CD4-positive, alpha-beta T cell treated with Interleukin-17A for 1 hour (primary cell): ENCODE data around the gene LRRC52.

Experiments used
- DNase-seq: peaks from one replicate; pipeline ENCODE4 v3.0.0-alpha.2; 2020

The LRRC52 gene

GRCh38 chr1:165543532-165544438, at the start of gene LRRC52:
LRRC52 (plus strand) TSS chr1:165544000; CDS start chr1:165544297, 297 bp downstream.
- no peak for DNase-seq

GRCh38 chr1:165494949-165495857, 48.6 kb upstream of the LRRC52 start:
- no peak for DNase-seq

GRCh38 chr1:165495858-165496205, 48.0 kb upstream of the LRRC52 start:
- DNase-seq: no peak

GRCh38 chr1:165496501-165496900, 47.3 kb upstream of the LRRC52 start:
- no peak for DNase-seq

- no peak for DNase-seq
Observed at GRCh38 chr1:165497069-165498013, 46.5 kb upstream of the LRRC52 start.

GRCh38 chr1:165501330-165501969, 42.4 kb upstream of the LRRC52 start:
- DNase-seq: no peak

- no peak for DNase-seq
Observed at GRCh38 chr1:165501970-165502348, 41.8 kb upstream of the LRRC52 start.

GRCh38 chr1:165507570-165507969, 36.2 kb upstream of the LRRC52 start:
- no peak for DNase-seq

- no peak for DNase-seq
Observed at GRCh38 chr1:165508291-165508690, 35.5 kb upstream of the LRRC52 start.

- no peak for DNase-seq
Observed at GRCh38 chr1:165512816-165513215, 31.0 kb upstream of the LRRC52 start.

GRCh38 chr1:165516469-165516868, 27.3 kb upstream of the LRRC52 start:
- DNase-seq: no peak

- DNase-seq: no peak
Observed at GRCh38 chr1:165520646-165521045, 23.2 kb upstream of the LRRC52 start.

- no peak for DNase-seq
Observed at GRCh38 chr1:165524639-165525285, 19.0 kb upstream of the LRRC52 start.

- DNase-seq: no peak
Observed at GRCh38 chr1:165525708-165526107, 18.1 kb upstream of the LRRC52 start.

GRCh38 chr1:165527251-165528007, 16.4 kb upstream of the LRRC52 start:
- no peak for DNase-seq

- no peak for DNase-seq
Observed at GRCh38 chr1:165531021-165531420, 12.8 kb upstream of the LRRC52 start.

- DNase-seq: no peak
Observed at GRCh38 chr1:165532053-165532452, 11.7 kb upstream of the LRRC52 start.

GRCh38 chr1:165533254-165533653, 10.5 kb upstream of the LRRC52 start:
- no peak for DNase-seq

GRCh38 chr1:165536016-165536415, 7.8 kb upstream of the LRRC52 start:
- DNase-seq: no peak

GRCh38 chr1:165537356-165538109, 6.3 kb upstream of the LRRC52 start:
- no peak for DNase-seq
